Melanocyte of skin (primary cell): Measurements from ENCODE around the gene ZNF223. TPM values are rescaled to one million over a fixed set of nuclear protein-coding genes. Genes with fewer than 3 reads are reported as not detected.

ENCODE experiments used
- small RNA-seq, 2 donors: library from RNA; depleted of rRNA; stranded (forward); fragments of <200 nt; gene quantifications; one replicate each; pipeline ENCODE3, GENCODE V24; 2012
- total RNA-seq, 2 donors: library from RNA; depleted of rRNA; stranded (reverse); fragments of >200 nt; gene quantifications; 2 replicates each; pipeline ENCODE4 v1.2.3, GENCODE V29; 2012

ZNF223 gene
- 1 to 10 TPM; 3.0 to 5.2 TPM for total RNA-seq

GRCh38 chr19:44051650-44052402 is at the start of gene ZNF223:
Gene ZNF223 (plus strand): TSS chr19:44052036. CDS start chr19:44055177, 3,141 bp downstream.

GRCh38 chr19:44002566-44003460 is 49.0 kb upstream of the ZNF223 start, which contains the start of gene ZNF230:
Gene ZNF230 (plus strand): TSS chr19:44002957. CDS start chr19:44007079, 4,122 bp downstream.

GRCh38 chr19:44025217-44025936 is 26.5 kb upstream of the ZNF223 start, which contains the start of gene ZNF222:
Gene ZNF222 (plus strand): TSS chr19:44025379. CDS start chr19:44025437, 58 bp downstream.

GRCh38 chr19:44071824-44072542 is 20.1 kb downstream of the ZNF223 start, which contains the start of gene ZNF284:
Gene ZNF284 (plus strand): TSS chr19:44072159. CDS start chr19:44076390, 4,231 bp downstream.

GRCh38 chr19:44093931-44094765 is 42.3 kb downstream of the ZNF223 start, which contains the start of gene ZNF224:
Gene ZNF224 (plus strand): TSS chr19:44094361. CDS start chr19:44097874, 3,513 bp downstream.

GRCh38 chr19:44113138-44113783 is 61.4 kb downstream of the ZNF223 start, which contains the start of gene ZNF225:
Gene ZNF225 (plus strand): TSS chr19:44113399. CDS start chr19:44115828, 2,429 bp downstream.

Small RNAs within 50 kb of the gene (small RNA-seq; reads per million reads assigned to genes)
- gene RNU6-902P: 0 reads per million in 2 donors

Other genes with a start within 250 kb of the ZNF223 start
- gene LYPD5, start 249.6 kb upstream of the ZNF223 start, total RNA-seq: 1 to 10 TPM; 1.0 to 3.0 TPM
- gene ZNF283, start 224.7 kb upstream of the ZNF223 start, total RNA-seq: 1 to 10 TPM; 6.5 to 9.3 TPM
- gene ZNF404, start 168.1 kb upstream of the ZNF223 start, total RNA-seq: 1 to 10 TPM; 1.3 to 1.4 TPM
- gene ZNF45, start 116.8 kb upstream of the ZNF223 start, total RNA-seq: 10 to 100 TPM; 16.9 to 23.3 TPM
- 1 to 10 TPM; 7.9 to 8.0 TPM for gene ZNF221, start 100.8 kb upstream of the ZNF223 start, total RNA-seq
- gene ZNF155, start 67.8 kb upstream of the ZNF223 start, total RNA-seq: 1 to 10 TPM; 4.8 to 5.0 TPM
- 1 to 10 TPM; 3.4 to 4.7 TPM for gene ZNF230, start 49.1 kb upstream of the ZNF223 start, total RNA-seq
- gene ZNF222, start 26.7 kb upstream of the ZNF223 start, total RNA-seq: 1 to 10 TPM; 5.3 to 7.2 TPM
- 1 to 10 TPM; 3.8 to 5.3 TPM for gene ZNF284, start 20.1 kb downstream of the ZNF223 start, total RNA-seq
- 10 to 100 TPM; 23.0 to 28.9 TPM for gene ZNF224, start 42.3 kb downstream of the ZNF223 start, total RNA-seq
- 1 to 10 TPM; 3.3 to 4.8 TPM for gene ZNF225, start 61.4 kb downstream of the ZNF223 start, total RNA-seq
- gene ZNF234, start 89.5 kb downstream of the ZNF223 start, total RNA-seq: 10 to 100 TPM; 10.7 to 12.0 TPM
- gene ZNF226, start 113.1 kb downstream of the ZNF223 start, total RNA-seq: 10 to 100 TPM; 12.7 to 14.1 TPM
- 10 to 100 TPM; 14.5 to 16.3 TPM for gene ZNF227, start 160.5 kb downstream of the ZNF223 start, total RNA-seq
- 1 to 10 TPM; 2.3 to 2.4 TPM for gene ZNF233, start 207.8 kb downstream of the ZNF223 start, total RNA-seq